Mucosa of descending colon (tissue), 3 donors: ENCODE data around the gene RBM33. TPM values are rescaled to one million over a fixed set of nuclear protein-coding genes. Genes with fewer than 3 reads are reported as not detected.
A peak's percentile ranks its signal among the peaks of the same experiment; 100 is the strongest.
"Not testable (repeated sequence)": the region's sequence is repeated elsewhere in the genome, so short reads cannot be mapped to it uniquely, and the experiment has no call there.

Source experiments
- ATAC-seq: fragments of 200-7000 bp; cut with Tn5 transposase; one replicate; pipeline ENCODE4 v1.9.1; 2020; ENCODE audit warnings: mild to moderate bottlenecking, moderate library complexity
- DNase-seq, 3 donors: peaks; one replicate each; pipeline ENCODE4 v3.0.0-alpha.2; 2020
- H3K36me3 ChIP-seq: fragments of 200-600 bp; one replicate; pipeline ENCODE4 v1.8.0; 2021; ENCODE audit warnings: low read depth, mild to moderate bottlenecking
- H3K4me1 ChIP-seq: fragments of 200-600 bp; one replicate; pipeline ENCODE4 v1.8.0; 2021; ENCODE audit warnings: low read depth, mild to moderate bottlenecking
- H3K4me3 ChIP-seq: fragments of 200-600 bp; one replicate; pipeline ENCODE4 v1.8.0; 2021; ENCODE audit warnings: mild to moderate bottlenecking
- H3K9me3 ChIP-seq: fragments of 200-600 bp; one replicate; pipeline ENCODE4 v1.8.0; 2021; ENCODE audit warnings: mild to moderate bottlenecking
- intact Hi-C, 2 donors: fragments of 100-400 bp; cut with DNase I in 1 of 2; cut with micrococcal nuclease in 1 of 2; formaldehyde crosslinking; loops; one replicate each; pipeline versions ENCODE4 v1.11.0 to v1.11.1; 2022; cut with DNase I, micrococcal nuclease
- total RNA-seq, 3 donors: library from RNA; stranded (reverse); fragmentation: NEBNext Ultra II Directional in 2 of 3; extraction: Animal tissue kit (Norgen Biotek cat#: 25700) in 2 of 3; gene quantifications; one replicate each; pipeline versions ENCODE4 v1.2.1 to v1.2.4, GENCODE V29; 2021 to 2023
- TF ChIP-seq, protein P1 (sequence below): fragments of 200-600 bp; IDR thresholded peaks from one replicate; pipeline ENCODE4 v1.8.0; 2022; ENCODE audit warnings: antibody characterized with exemption, mild to moderate bottlenecking
- donor health status: DM: no; HTN: no; CAD: no; lungs with moderate emphysema.
- donor health status: DM: no; HTN: no; CAD: no.
- donor health status: DM: no; HTN: yes; CAD: no.

Gene RBM33
- total RNA-seq, 3 donors from 2014 or later: 59.9 to 75.8 (median 69.8) TPM

DNA sequence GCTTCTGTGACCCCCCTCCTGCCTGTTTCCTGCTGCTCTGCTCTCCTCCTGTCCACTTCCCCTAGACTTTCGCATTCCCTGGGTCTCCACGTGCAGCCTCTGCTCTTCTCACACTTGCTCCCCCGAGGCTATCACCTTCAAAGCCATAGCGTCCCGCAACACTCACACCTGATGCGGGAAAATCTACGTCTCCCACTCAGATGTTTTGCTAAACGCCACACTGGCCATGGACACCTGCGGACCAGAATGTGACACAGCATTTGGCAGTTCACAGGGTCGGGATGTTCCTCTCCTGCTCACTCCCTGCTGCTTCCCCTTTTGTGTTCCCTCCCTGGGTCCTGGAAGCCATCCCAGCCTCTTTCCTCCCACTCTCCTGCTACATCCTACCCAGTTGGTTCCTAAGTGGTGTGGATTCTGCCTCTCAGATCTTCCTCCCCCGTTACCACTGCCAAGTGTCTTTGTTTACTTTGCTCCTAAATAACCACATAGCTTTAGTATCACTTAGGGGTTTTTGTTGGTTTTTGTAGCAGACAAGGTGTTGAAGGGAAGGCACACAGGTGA, 33.7 kb upstream of the RBM33 start:
- Histone ChIP-seq H3K9me3 (no peaks in the 10 kb centered on the region), H3K4me3 (no peak overlapping the region), H3K36me3 (no peaks in the 10 kb centered on the region), H3K4me1 (no peaks in the 10 kb centered on the region)
- DNase-seq (no peak), ATAC-seq (no peak)
- intact Hi-C loops: no loop called here
- TF ChIP-seq, protein P1, sequence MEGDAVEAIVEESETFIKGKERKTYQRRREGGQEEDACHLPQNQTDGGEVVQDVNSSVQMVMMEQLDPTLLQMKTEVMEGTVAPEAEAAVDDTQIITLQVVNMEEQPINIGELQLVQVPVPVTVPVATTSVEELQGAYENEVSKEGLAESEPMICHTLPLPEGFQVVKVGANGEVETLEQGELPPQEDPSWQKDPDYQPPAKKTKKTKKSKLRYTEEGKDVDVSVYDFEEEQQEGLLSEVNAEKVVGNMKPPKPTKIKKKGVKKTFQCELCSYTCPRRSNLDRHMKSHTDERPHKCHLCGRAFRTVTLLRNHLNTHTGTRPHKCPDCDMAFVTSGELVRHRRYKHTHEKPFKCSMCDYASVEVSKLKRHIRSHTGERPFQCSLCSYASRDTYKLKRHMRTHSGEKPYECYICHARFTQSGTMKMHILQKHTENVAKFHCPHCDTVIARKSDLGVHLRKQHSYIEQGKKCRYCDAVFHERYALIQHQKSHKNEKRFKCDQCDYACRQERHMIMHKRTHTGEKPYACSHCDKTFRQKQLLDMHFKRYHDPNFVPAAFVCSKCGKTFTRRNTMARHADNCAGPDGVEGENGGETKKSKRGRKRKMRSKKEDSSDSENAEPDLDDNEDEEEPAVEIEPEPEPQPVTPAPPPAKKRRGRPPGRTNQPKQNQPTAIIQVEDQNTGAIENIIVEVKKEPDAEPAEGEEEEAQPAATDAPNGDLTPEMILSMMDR: no peak

DNA sequence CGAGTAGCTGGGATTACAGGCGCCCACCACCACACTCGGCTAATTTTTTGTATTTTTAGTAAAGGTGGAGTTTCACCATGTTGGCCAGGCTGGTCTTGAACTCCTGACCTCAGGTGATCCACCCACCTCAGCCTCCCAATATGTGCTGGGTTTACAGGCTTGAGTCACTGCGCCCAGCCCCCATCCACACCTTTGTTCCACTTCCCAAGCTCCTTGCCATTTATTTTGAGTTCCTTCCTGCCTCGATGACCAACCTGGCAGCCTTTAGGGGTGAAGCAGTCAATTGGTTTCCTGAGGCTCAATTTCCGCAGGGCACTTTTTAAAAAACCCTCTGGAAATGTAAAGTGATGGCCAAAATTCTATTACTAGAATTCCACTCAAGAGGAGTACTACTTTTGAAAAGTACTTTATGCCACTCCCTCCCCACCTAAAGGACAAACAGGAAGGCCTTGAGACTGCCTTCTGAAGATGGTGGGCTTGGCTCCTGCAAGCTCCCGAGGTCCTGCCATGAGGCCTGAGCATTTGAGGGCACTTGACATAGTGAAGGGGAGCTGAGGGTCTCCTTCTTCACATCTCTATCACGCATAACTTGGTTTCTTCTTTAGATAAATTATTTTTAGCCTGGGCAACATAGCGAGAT, 32.5 kb upstream of the RBM33 start:
- Histone ChIP-seq H3K36me3 (no peaks in the 10 kb centered on the region), H3K4me1 (no peaks in the 10 kb centered on the region), H3K9me3 (no peaks in the 10 kb centered on the region), H3K4me3 (no peak overlapping the region)
- DNase-seq: no peak
- TF ChIP-seq, protein P1: no peak
- intact Hi-C loops: no loop called here
- no peak for ATAC-seq

DNA sequence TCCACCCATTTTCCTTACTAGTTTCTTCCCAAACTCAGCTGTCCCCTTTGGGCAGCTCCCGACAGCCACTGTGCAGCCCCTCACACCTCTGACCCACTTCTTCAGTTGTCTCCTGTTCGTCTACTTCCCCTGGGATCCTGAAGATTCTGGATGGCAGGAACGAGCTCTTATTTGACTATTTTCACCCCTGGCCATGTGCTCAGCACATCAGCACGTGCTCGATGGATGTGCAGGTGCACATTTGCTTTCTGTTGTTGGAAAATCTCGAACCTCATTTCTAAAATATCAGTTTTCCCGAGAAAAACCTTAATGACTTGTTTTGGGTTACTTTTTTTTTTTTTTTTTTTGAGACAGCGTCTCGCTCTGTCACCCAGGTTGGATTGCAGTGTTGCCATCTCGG, 31.8 kb upstream of the RBM33 start:
- TF ChIP-seq, protein P1: no peak
- intact Hi-C loops: no loop called here
- Histone ChIP-seq H3K4me1 (no peaks in the 10 kb centered on the region), H3K4me3 (no peak overlapping the region), H3K36me3 (no peaks in the 10 kb centered on the region), H3K9me3 (no peaks in the 10 kb centered on the region)
- DNase-seq (no peak), ATAC-seq (no peak)

DNA sequence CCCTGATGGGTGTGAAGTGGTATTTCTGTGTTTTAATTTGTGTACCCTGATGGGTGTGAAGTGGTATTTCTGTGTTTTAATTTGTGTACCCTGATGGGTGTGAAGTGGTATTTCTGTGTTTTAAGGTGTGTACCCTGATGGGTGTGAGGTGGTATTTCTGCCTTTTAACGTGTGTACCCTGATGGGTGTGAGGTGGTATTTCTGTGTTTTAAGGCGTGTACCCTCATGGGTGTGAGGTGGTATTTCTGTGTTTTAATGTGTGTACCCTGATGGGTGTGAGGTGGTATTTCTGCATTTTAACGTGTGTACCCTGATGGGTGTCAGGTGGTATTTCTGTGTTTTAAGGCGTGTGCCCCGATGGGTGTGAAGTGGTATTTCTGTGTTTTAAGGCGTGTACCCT, 29.4 kb upstream of the RBM33 start:
- intact Hi-C loops, DNase-seq, ATAC-seq, H3K36me3 ChIP-seq, H3K9me3 ChIP-seq, H3K4me3 ChIP-seq, H3K4me1 ChIP-seq: not testable (repeated sequence)

DNA sequence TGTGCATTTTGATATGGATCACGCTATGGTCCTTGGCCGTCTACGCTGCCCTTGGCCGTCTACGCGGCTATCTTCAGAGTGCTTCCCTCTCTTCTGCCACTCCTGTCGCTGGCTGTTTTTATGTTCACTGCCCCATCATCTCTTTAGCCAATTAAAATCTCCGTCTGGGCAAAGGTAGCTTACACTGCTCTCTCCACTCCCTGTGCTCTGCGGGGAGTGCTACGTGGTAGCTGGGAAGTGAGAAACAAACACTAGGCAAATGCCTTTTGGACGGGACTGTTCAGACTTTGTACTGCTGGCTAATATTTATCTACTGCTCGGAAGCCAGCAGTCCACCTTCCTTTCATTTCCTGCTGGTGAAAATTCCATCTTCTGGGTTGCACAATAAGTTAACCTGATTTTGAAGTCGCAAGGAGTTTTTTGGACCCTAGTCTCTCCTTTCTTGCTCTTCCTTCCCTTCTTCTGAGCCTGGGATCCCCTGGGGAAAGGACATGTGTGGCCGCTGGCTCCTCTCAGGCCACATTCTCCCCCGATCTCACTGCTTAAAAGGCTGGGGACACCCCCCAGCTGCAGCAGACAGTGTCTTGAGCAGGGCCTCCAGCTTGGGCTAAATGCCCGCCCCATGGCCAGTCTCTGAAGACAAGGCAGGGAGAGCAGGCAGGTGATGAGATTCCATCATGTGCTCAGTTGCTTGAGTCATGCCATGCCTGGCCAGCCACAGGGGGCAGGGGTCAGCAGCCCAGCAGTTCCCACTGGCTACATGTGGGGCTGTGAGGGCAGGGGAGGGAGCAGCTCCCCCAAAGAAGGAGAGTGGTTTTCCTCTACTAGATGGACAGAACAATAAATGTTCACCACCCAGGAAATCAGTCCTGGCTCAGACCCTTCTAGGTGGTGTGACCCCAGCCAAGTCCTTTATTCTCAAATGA, 25.5 kb upstream of the RBM33 start:
- intact Hi-C loops: no loop called here
- peak; percentile 99 for ATAC-seq
- TF ChIP-seq, protein P1: no peak
- no peaks in the 10 kb centered on the region for H3K36me3 ChIP-seq
- peak; percentile 65 to 79 (median 72) for DNase-seq
- H3K4me3 ChIP-seq: no peak overlapping the region
- no peaks in the 10 kb centered on the region for H3K9me3 ChIP-seq
- peaks cover 7% of the 10 kb centered on the region for H3K4me1 ChIP-seq
